Measurements from ENCODE around the gene TNC.
A peak's percentile ranks its signal among the peaks of the same experiment; 100 is the strongest.

Gene TNC

GRCh38 chr9:115002371-115003120 is 115.4 kb downstream of the TNC start:
- DNase-seq, result no peak

GRCh38 chr9:115000217-115000639 is 117.7 kb downstream of the TNC start:
- no peak for DNase-seq

- no peak for DNase-seq
Observed at GRCh38 chr9:114998326-114998725, 119.6 kb downstream of the TNC start.

- DNase-seq, result no peak
Observed at GRCh38 chr9:114995681-114996221, 122.2 kb downstream of the TNC start.

GRCh38 chr9:114994768-114995167 is 123.2 kb downstream of the TNC start:
- no peak for DNase-seq

GRCh38 chr9:114991861-114992260 is 126.1 kb downstream of the TNC start:
- DNase-seq, result no peak

- DNase-seq, result no peak
Observed at GRCh38 chr9:114990901-114991300, 127.1 kb downstream of the TNC start.

GRCh38 chr9:114989600-114990410 is 128.2 kb downstream of the TNC start:
- peak; percentile 14 for DNase-seq

- no peak for DNase-seq
Observed at GRCh38 chr9:114988962-114989599, 128.9 kb downstream of the TNC start.

- no peak for DNase-seq
Observed at GRCh38 chr9:114987116-114987515, 130.8 kb downstream of the TNC start.

- DNase-seq, result no peak
Observed at GRCh38 chr9:114985959-114986501, 131.9 kb downstream of the TNC start.

GRCh38 chr9:114981063-114981462 is 136.9 kb downstream of the TNC start:
- no peak for DNase-seq

GRCh38 chr9:114973216-114973615 is 144.7 kb downstream of the TNC start:
- no peak for DNase-seq

- no peak for DNase-seq
Observed at GRCh38 chr9:114972510-114973136, 145.3 kb downstream of the TNC start.

Measured in activated CD4-positive, alpha-beta T cell treated with anti-CD3 and anti-CD28 coated beads, Interleukin-2, amount 50 U/mL, for 1 hour (primary cell).